GM21717 (cell line): ENCODE data around the gene DOK6.
"Not testable (repeated sequence)": the region's sequence is repeated elsewhere in the genome, so short reads cannot be mapped to it uniquely, and the experiment has no call there.

Source experiments
- ATAC-seq: cut with Tn5 transposase; IDR thresholded peaks from one replicate; pipeline ENCODE4 v1.9.1; 2021; ENCODE audit warnings: mild to moderate bottlenecking, moderate library complexity; ENCODE audit not compliant: unreplicated experiment

DOK6 gene

DNA sequence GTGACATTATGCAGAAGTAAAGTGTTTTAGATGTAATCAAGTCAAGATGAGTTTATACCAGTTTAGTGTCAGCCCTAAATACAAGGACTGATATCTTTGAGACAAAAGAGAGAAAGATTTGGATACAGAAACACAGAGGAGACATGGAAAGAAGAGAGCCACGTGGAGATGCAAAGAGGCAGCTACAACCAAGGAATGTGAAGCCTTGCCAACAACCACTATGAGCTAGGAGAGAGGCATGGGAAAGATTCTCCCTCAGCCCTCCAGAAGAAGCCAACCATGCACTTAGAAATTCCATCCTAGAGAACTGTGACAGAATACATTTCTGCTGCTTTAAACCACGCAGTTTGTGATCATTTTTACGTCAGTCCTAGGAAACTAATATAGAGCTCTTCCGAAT, 217.2 kb downstream of the DOK6 start:
- no peak for ATAC-seq

DNA sequence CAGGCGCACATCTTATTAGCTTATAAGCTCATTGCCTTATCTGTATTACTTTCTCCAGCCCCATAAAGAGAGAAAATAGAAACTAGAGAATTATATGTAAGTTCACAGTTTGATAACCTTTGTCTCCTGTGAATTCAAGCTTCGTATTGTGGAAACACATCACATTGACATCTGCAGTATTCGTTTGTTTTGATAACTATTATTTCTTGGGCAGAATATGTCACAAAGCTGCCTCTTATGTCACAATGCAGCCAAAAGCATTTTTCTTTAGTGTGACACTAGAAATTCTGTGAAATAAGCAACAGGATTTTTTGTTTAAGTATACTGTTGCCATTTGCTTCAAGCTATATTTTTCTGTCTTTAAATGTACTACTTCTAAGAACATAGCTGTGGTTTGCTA, 221.5 kb downstream of the DOK6 start:
- ATAC-seq = no peak

DNA sequence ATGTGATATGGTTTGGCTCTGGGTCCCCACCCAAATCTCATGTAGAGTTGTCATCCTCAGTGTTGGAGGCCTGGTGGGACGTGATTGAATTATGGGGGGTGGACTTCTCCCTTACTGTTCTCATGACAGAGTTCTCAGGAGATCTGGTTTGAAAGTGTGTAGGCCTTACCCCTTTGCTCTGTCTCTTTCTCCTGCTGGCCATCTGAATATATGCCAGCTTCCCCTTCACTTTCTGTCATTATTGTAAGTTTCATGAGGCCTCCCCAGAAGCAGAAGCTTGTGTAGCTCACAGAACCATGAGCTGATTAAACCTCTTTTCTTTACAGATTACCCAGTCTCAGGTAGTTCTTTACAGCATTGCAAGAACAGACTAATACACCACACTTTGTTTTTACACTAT, 222.3 kb downstream of the DOK6 start:
- ATAC-seq = no peak

DNA sequence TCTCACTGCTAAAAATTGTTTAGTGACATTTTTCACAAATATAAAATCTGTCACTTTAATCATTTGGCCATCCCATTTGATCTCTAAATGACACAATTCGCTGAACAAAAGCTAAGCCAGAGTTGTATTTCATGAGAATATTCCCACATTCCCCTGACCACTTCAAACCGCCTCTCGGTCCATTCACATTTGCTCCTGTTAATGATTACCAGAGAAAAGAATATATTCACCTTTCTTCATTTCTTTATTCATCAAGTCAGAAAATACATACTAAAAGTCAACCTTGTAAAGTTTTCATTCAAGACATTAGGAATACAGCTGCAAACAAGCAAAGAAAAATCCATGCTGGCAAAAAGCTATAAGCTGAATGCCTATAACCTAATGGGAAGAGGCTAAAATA, 225.5 kb downstream of the DOK6 start:
- no peak for ATAC-seq

DNA sequence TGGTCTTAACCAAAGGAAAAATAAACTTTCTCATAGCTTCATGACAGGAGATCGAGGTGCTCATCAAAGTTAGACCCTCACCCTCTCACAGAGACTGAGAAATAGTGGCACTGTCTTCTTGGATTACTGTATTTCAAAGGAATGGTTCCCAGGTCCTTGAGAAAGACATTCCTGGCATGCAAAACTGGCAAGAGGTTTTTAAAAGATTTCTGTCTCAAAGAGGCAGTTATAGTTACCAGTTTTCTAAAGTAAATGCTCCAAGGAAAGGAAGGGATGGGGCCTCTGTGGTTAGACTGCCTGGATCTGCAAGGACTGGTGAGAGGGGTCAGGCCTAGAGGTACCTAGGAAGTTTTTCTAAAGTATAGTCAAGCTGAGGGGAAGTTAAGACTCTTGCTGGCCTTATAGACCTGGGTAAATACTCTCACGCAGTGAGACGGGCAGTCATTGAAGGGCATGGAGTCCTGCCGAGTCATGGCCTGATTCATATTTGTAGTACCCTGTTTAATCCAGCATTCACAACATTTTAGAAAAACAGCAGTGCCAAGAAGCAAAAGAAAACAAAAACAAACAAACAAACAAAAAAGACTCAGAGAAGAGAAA, 226.1 kb downstream of the DOK6 start:
- no peak for ATAC-seq

DNA sequence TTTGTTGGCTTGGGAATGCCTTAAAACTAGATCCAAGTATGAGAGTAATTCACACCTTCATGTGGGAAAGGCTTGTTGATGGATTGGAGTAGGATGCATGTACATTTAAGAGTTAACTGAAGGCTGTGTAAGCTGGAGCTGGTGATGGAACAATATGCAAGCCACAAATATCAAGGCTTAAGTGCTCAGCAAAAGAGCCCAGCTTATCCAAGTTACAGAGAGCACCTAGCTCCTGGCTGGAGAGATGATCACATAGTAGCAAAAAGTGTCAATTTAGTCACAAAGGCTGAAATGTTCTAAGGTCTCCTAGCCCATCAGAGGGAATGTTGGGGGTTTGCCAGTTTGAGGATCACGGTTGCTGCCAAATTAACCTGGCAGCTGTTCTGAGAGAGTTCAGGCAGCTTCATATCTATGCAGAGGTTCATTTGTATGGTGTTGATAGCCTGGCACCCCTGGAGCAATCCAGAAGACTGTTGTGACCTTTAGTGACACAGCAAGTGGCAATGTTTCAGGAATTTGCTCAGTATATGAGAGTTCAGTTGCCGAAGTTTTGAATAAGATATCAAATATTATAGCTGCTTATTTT, 228.2 kb downstream of the DOK6 start:
- ATAC-seq = no peak

DNA sequence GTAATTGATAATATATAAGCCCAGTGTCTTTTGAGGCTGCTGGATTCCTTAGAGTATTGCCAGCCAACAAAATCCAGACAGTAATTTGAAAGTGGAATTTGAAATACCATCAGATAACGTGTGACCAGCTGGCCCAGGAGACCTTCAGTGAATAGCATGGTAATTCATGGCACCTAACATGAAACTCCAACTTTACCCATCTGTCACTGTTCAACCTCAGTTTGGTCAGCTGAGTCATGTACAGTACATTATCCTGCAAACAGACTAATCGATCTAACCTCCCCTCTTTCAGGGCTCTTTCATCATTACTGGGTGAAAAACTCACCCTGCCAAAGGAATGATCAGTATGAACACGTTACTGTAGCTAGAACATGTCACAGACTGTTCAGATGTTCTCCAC, 230.6 kb downstream of the DOK6 start:
- ATAC-seq = no peak

DNA sequence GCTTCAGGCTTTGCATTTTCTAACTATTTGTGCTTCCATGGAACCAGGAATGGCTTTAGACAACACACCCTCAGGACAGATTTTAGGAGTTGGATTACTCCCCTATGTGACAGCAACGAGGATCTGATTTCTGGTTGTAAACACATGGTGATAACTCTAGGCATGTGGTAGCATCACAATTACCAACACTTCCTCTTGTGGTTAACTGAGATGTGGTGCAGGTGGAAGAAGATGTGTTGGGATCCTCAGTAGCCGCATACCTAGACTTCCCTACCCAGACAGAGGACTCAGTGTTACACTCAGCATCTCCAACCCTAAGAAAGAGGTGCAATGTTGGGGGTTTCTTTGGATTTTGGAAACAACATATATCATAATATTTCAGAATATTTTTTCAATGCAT, 234.8 kb downstream of the DOK6 start:
- no peak for ATAC-seq

DNA sequence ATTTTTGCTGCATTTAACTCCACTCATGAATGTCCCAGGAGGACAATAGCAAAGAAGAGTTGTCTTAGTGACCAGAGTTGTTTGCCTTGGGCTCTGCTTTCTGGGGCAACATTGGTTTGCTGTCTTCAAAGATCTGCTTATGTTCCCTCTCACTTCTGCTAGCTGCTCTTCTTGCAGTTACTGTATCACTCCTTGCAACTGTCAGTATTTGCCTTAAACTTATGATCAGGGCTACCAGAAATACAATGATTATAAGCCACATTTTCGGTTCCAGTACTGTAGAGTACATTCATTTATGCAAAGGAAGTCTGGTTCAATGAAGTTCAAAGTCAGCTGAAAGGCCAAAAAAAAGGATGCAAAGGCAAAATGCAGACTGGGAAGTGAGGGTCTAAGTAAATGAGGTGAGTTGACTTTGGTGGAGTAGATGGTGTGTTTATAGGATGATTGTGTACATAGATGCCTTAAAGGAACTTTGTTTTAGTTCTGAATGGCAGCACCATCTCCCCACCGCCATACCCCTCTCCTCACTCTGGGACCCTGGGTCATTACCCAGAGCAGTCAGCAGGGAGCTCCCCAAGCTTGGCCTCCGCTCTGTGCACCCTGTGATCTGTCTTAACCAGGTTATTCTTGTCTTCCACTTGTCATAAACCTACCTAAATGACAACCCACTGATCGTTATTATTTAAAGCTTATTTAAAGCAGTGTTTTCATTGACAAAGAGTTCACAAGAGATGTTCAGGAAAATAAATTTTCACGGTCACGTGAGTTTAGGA, 236.0 kb downstream of the DOK6 start:
- ATAC-seq = peak; percentile 72

DNA sequence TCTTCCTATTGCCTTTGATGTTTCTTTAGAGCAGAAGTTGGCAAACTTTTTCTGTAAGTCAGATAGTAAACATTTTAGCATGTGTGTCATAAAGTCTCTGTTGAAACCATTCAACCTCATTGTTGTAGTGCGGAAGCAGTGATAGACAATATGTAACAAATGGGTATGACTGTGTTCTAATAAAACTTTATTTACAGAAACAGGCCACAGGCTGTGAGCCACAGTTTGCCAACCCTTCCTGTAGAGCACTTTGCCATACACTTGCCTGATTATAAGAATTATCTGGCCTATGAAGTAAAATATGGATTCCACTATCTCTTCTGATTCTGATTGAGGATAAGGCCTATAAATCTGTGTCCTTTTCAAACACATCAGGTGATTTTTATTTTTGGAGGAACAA, 237.4 kb downstream of the DOK6 start:
- ATAC-seq = no peak

DNA sequence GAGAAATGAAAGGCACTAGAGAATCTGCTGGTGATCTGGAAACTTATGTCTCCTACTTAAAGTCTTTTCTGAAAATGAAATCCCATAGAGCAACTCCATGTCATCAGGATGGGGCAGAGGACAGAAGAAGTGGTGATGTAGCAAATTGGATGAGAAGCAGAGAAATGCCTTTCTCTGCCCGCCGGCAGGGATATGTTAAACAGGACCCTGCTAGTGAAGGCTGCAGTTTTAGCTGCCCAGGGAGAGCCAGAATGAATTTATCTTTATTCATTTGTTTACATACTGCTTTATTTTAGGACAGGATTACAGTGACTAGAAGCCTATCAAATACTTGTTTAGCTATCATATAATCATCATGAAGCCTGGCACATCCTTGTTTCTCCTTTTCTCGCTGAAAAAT, 247.0 kb downstream of the DOK6 start:
- no peak for ATAC-seq

DNA sequence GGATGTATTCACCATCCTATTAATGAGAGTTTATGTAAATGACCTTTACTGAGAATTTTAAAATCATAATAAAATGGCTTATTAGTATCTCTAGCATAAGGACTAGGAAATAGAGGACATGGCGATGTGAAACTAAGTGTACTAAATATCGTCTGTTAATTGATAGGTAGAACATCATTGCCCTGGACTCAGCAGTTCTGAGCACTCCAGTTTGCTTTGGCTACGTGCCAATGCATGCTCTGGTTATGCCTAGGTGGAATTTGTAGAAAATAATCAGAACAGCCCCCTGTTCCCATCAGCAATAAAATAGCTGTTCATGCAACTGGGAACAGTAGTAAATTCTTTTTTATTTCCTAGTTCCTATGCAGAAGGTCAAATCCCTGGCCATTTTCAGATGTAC, 247.8 kb downstream of the DOK6 start:
- no peak for ATAC-seq

DNA sequence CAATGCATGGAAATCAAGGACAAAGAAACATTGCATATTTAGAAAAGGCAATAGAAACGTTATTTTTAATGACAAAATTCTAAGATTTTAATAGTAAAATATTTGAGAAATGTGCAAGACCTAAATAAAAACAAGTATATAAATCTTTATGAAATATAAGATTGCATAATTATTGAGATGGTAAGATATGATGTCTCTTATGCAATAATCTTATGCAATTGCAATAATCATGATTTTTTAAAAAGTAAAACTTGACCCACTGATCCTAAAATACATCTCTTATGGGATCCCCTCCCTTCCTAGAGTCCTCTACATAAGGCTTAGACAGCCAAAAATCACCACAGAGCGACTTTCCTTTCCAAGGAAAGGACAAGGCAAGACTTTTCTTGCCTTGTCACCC, 249.0 kb downstream of the DOK6 start:
- ATAC-seq = no peak

DNA sequence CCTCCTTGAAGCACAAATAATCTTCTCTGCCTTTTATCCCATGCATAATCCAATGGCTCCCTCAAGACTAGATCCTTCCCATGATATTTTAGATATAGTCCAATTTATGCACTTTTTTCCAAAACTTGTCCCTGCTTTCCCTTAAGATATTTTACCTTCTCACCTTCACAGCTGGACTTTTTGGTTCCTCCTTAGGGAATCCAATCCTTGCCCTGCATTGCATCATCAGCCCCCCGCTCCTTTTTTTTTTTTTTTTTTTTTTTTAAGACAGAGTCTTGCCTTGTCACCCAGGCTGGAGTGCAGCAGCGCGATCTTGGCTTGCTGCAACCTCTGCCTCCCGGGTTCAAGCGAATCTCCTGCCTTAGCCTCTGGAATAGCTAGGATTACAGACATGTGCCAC, 250.6 kb downstream of the DOK6 start:
- no peak for ATAC-seq

DNA sequence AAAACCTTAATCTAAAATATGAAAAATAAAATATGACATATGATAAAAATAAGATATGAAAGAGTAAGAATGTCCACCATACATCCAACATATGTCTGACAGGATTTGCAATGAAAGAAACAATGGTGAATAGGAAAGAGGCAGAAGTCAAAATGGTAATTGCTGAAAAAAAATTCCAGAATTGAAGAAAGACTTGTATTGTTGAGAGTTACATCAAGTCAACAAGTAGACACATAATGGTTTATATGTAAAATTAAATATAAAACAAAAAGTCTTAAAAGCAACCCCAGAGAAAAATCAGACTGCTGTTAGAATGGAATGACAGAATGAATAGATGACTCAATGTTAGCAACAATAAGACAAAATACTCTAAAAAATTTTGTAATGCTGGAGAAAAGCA, 255.1 kb downstream of the DOK6 start:
- ATAC-seq = no peak

DNA sequence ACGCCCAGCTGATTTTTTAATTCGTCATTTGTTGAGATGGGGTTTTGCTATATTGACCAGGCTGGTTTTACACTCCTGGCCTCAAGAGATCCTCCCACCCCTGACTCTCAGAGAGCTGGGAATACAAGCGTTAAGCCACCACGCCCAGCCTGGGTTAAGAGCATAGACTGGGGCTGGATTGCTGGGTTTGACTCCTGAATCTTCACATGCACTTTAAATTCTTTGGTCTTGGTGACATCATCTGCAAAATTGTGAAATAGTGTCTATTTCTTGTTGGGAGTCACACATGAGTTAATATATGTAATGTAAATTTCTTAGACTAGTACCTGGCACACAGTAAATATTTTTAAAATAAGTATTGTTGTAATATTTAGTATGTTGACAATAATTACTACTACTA, 257.4 kb downstream of the DOK6 start:
- ATAC-seq = no peak

DNA sequence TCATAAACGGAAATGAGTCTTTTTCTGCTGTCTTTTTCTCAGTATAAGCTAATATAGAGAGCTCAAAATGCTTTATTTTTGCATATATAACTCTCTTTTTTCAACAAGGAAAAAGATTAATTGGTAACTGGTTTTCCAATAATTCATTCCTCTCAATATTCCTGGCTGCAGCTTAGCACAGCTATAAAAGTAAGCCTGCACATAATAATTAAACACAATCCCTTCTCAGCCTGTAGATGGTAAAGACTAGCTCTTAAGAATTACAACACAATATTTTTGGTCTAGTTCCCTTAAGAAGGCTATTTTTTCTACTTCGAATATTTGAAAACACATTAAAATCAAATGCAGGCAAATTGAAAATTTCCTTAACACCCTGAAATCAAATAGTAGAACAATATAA, 258.0 kb downstream of the DOK6 start:
- no peak for ATAC-seq

DNA sequence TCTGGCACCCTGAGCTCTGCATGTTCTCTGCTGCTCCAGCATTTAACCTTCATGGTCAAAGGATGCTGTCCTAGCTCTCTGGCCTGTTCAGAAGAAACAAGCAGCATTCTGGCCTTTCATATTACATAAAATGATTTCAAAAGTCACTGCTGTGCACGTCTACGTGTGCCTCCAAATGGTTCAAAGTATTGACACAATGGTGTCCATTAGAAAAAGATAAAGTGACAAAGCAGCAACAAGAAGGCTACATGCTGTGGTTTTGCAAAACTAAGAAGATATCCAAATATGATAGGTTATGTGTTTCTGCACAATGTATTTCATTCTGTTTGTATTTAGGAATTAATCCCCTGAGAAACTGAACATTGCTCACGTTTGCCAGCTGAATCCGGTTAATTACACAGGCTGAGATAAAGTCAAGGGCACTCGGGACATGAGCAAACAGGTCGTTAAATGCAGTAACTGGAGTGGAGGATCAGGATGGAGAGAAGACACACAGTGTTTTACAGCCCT, 258.5 kb downstream of the DOK6 start:
- ATAC-seq = no peak

DNA sequence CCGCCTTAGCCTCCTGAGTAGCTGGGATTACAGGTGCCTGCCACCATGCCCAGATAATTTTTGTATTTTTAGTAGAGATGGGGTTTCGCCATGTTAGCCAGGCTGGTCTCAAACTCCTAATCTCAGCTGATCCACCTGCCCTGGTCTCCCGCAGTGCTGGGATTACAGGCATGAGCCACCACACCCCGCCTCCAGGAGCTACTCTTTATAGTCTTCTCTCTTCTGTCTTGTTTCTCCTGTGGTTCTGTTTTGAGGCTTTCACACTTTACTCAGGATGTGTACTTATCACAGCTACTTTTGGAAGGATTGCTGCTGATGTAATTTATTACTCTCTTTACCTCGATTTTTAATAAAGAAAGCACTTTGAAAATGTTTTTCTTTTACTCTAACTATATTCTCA, 261.4 kb downstream of the DOK6 start:
- ATAC-seq = not testable (repeated sequence)

DNA sequence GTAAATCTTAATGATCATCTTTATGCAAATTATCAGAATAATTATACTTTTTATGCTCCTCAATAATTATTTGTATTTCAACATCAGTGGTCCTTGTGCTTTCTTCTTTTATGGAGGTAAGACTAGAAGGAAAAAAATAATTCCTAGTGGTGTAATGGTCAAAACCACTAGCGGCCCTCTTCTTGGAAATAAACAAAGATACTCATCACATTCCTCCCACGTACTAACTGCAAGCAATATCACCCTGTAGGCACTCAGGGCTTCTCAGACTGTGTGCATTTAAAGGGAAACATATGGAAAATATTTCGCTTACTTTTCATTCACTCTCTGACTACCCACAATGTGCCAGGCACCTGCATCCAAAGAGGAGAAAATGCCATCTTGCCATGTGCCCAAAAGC, 263.7 kb downstream of the DOK6 start:
- no peak for ATAC-seq

DNA sequence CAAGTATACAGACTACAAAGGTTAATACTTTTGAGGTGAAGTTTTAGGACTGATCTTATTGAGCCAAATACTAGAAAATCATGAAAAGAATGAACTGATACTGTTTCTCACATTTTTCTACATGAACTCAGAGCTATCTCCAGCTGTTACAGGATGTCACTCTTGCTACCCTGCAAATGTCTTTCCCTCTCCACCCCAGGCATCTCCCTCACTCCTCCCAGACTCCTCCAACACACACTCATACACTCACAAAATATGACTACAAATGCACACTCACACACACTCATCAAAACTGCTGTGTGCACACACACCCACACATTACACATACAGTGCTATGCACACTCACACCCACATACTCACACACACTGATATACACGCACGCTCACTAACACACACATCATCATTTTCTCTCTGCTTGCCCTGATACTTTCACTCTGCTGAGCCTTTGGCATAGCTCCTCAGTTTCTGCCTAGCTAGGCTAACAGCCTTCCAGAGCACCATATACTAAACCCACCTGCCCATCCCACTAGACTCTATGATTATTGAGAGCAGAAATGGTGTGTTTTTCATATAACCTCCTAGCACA, 273.7 kb downstream of the DOK6 start:
- no peak for ATAC-seq

DNA sequence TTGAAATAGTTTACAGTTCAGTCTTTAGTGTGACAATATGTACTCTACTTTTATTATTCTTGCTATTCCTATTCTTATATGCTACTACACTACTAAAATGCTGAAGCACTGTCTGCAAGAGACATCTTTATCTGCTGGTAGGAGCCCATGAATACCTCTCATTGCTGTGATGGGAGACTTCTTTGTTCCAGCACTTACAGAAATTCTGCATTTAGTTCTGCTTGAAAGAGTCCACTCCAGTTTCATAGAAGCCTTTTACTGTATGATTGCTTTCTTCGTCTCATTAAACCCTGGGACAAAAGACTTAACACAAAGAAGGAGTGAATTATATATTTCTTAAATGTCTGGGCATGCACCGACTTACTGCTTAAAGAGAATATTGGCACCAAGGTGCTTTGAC, 274.3 kb downstream of the DOK6 start:
- no peak for ATAC-seq
